Dedifferentiated amniotic fluid mesenchymal stem cell (primary cell): ENCODE results near the gene CYTH1.
"Not testable (repeated sequence)": the region's sequence is repeated elsewhere in the genome, so short reads cannot be mapped to it uniquely, and the experiment has no call there.

Experiments used
- DNase-seq: peaks from one replicate; pipeline ENCODE4 v3.0.0-alpha.2; 2016; ENCODE audit errors: extremely low spot score

The CYTH1 gene

GRCh38 chr17:78761789-78762406 lies 20.2 kb downstream of the CYTH1 start:
- DNase-seq, result no peak

- DNase-seq, result no peak
Measured at GRCh38 chr17:78759969-78760352, 22.1 kb downstream of the CYTH1 start.

DNA sequence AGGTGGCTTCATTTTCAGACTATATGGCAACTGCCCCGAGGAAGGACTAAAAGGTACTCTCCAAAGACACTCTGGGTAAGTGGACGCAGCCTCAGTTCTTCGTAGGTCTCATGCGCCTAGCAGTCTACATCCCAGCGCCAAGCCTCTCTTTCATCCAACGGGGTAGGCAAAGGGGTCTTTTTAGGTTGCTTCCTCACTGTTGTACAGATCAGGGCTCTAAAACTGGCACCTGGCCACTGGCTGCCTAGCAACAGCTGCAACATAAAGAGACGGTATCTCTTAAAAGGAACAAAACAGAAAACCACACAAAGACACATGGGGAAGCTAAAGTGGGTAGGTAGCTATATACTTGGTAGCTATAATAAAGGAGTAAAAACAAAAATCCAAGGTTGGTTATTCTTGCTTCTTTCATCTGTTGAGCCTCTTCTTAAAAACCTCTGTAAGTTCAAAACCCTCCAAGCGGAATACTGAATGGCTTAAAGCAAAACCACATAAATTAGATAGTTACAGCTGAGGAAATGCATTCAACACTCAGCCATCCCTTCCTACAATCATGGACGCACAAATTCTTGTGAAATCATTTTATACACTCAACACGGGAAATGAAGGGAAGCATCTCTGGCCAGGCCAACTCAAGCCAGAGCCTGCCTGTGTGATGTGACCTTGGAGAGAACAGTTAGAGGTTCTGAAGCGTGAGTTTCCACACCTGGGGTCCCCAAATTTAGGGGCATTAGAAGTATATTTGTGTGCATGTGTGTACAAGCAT lies 22.7 kb downstream of the CYTH1 start:
- no peak for DNase-seq

DNA sequence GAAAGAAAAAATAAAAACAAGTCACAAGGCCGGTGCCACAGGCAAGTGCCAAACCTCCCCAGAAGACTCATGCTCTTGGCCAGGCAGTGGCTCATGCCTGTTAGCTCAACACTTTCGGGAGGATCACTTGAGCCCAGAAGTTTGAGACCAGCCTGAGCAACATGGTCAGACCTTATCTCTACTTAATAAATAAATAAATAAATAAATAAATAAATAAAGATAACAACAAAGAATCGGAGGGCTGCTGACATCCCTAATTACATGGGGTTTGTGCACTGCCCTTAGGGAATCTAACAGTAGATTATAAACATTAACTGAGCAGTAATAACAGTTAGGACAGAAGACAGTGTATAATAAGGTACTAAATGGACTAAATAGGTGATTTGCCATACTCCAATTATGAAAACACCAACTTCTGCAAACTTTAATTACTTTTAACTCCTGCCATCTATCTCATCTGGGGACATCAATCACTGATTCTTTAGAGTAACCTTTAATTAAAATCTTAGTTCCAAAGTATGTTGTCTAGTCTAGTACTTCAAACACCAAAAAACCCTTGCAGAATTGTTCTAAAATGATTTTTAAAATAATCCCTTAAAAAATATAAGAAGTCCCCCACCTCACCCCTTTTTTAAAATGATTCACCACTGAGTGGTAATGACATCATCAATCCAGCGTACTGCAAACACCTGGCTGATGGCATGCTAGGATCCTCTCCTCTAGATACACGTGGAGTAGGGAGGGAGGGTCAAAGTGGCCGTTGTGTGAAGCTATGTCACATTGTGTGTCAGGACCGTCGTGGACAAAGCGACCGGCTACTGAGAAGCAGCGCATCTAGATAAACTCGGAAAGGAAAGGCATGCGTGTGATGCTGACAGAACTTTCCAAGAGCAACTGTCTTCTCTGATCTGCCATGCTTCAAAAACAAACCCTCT lies 28.5 kb downstream of the CYTH1 start:
- DNase-seq, result no peak

DNA sequence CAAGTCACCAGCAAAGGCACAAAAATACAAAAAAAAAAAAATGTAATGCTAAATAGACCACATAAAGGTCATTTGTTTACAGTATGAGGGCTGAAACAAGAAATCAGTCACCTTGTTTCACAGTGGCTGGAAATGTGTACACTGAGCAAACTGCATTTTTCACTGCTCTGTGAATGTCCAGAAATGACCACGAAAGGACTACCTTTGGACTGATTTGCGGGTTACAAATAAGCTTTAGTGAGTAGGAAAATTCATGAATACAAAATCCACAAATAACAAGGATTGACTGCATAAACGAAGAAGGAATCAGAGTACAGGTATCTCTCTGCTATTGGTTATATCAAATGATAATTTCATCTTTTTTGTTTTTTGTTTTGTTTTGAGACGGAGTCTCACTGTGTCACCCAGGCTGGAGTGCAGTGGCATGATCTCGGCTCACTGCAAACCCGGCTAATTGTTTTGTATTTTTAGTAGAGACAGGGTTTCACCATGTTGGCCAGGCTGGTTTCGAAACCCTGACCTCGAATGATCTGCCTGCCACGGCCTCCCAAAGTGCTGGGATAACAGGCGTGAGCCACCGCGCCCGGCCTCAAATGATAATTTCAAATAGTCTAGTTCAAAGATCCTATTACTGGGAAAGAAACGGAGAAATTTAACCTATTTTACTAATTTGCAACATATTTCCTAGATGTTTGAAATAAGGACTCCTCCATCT lies 30.5 kb downstream of the CYTH1 start:
- DNase-seq, result no peak

DNA sequence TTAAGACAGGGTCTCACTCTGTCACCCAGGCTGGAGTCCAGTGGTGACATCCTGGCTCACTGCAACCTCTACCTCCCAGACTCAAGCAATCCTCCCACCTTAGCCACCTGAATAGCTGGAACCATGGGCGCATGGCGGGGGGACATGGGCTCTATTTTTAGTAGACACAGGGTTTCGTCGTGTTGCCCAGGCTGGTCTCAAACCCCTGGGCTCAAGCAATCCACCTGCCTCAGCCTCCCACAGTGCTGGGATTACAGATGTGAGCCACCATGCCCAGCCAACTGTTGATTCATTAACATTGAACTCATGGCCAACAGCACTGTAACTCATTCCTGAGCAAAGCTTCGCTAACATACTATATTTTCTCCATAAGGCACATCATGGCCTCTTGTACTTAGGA lies 31.1 kb downstream of the CYTH1 start:
- DNase-seq, result not testable (repeated sequence)

DNA sequence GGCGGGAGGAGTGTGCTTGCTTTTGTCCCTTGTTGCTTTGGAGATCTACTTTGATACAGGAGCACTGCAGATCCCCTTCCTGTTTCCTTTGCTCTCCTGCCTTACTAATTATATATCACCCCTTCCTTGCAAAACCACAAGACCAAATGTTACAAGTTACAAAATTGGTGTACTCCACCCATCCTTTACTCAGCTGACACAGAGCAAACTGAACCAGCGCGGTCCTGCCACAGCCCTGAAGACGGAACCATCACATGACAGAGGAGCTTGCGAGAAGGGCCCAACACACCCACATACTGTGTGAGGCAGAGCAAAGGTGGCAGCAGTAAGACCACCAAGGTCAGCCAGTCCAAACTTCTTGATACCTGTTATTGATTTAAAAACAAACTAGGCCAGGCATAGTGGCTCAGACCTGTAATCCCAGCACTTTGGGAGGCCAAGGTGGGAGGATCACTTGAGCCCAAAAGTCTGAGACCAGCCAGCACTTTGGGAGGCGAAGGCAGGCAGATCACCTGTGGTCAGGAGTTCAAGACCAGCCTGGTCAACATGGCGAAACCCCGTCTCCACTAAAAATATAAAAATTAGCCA lies 33.2 kb downstream of the CYTH1 start:
- peak; percentile 27 for DNase-seq

- DNase-seq, result no peak
Measured at GRCh38 chr17:78748048-78748729, 33.9 kb downstream of the CYTH1 start.

DNA sequence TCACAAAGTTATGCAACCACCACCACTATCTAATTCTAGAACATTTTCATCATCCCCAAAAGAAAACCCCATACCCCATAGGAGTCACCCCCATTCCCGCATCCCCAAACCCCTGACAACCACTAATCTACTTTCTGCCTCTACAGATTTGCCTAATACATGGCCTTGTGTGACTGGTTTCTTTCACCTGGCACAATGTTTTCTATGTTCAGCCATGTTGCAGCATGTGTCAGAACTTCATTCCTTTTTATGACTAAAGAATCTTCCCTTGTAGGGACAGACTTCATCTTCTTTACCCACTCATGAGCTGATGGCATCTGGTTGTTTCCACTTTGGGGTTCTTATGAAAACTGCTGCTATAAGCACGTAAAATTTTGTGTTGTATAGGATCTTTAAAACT lies 34.6 kb downstream of the CYTH1 start:
- DNase-seq, result no peak

GRCh38 chr17:78746949-78747269 lies 35.2 kb downstream of the CYTH1 start:
- DNase-seq, result no peak

DNA sequence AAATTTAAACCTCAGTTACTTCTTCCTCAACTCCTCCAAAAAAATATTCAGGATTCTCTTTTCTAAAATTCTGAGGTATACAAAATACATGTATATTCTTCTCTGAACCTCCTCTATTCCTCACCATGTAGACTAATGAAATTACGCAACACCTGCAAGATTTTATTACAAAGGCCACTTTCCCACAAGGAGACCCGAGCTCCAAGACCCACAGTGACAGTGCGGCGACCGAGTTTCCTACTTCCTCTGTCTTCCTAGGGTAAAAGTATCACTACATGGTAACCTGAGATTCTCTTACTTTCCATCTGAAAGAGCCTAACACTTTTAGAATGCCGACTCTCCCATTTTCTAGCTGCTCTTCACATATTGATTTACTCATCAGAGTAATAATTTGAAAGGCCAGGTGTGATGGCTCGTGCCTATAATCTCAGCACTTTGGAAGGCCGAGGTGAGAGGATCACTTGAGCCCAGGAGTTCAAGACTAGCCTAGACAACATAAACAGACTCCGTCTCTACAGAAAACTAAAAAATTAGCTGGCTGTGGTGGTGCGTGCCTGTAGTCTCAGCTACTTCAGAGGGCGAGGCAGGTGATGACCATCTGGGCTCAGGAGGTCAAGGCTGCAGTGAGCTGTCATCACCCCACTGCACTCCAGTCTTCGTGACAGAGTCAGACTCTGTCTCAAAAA lies 35.7 kb downstream of the CYTH1 start:
- no peak for DNase-seq

GRCh38 chr17:78745407-78746088 lies 36.5 kb downstream of the CYTH1 start:
- DNase-seq, result peak; percentile 64

GRCh38 chr17:78742901-78743300 lies 39.2 kb downstream of the CYTH1 start:
- no peak for DNase-seq

GRCh38 chr17:78741644-78742284 lies 40.3 kb downstream of the CYTH1 start:
- DNase-seq, result no peak

GRCh38 chr17:78739331-78739931 lies 42.6 kb downstream of the CYTH1 start:
- no peak for DNase-seq

DNA sequence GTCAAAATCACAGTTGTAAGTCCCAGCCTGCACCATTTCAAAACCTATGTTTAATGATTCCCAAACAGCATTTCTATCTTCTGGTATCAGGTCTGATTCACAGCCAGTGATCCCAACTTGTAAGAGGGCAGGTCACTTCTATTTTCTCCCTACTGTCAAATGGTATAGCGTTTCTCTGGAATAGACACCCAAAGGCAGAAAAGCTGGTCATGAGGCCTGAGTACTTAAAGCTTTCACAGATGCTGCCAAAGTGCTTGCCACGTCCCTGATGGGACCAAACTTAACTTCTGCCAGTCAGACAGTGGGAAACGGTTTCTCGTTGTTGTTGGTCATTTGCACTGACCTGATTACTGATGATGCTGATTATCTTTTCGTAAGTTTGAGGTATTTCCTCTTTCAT lies 43.4 kb downstream of the CYTH1 start:
- DNase-seq, result no peak

DNA sequence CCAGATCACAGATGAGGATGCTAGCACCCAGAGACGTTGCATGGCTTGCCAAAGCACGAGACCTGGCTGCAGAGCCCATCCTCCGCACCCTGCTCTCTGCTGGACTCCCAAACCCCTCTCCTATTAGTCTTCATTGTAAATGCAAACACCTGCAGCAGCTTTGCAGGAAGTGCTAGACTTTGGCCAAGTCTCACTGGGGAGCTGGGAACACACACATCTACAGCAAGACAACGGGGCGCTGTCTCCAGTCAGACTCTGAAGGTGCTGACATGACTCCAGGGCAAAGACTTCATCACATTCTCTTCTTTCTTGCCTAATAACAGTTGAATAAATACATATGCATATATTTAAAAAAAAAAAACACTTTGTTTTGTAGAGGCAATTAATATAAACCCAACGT lies 43.8 kb downstream of the CYTH1 start:
- no peak for DNase-seq

GRCh38 chr17:78737332-78737731 lies 44.7 kb downstream of the CYTH1 start:
- DNase-seq, result peak; percentile 44

DNA sequence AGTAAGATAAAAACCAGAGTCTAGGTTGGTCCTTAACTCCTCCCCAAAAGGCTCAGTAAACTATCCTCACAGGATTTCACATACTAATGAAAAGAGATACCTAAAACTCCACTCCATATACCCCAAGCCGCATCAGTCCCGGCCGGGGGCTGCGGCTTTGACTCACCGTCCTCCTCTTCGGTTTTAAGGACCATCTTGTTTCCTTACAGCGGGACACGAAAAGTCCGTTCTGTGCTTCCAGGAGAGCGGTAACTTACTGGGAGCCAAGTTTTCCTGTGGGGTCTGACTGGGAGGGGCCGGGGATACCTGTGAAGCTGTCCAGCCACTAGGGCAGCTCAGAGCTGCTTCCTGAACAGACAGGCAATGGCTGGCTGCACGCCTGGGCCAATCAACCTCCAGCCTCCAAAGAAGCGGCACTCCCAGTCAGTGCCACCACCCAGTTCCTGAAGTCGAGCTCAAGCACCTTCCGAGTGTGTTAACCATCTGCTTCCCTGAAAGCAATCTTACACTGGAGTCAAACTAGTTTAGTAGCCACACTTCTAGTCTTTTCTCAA lies 45.5 kb downstream of the CYTH1 start:
- no peak for DNase-seq
